AG10803 (cell line): ENCODE data around the gene LRRIQ1.

Experiments used
- DNase-seq: peaks from one replicate; pipeline ENCODE4 v3.0.0; 2010; ENCODE audit warnings: low read depth
- H3K4me3 ChIP-seq: 2 replicates; pipeline ENCODE4 v1.5.1; 2011; ENCODE audit warnings: mild to moderate bottlenecking, low read length, control low read depth
- CTCF ChIP-seq: conservative IDR thresholded peaks from 2 replicates; pipeline ENCODE4 v1.5.1; 2011; ENCODE audit warnings: mild to moderate bottlenecking, low read length, control low read depth, inconsistent platforms

Gene LRRIQ1

GRCh38 chr12:85017618-85018017, 18.5 kb upstream of the LRRIQ1 start:
- DNase-seq = no peak
- TF ChIP-seq CTCF = no peak
- no peak overlapping the region for H3K4me3 ChIP-seq

- TF ChIP-seq CTCF = no peak
- H3K4me3 ChIP-seq = no peak overlapping the region
- no peak for DNase-seq
Observed at GRCh38 chr12:85018098-85018497, 18.1 kb upstream of the LRRIQ1 start.

GRCh38 chr12:85029456-85029855, 6.7 kb upstream of the LRRIQ1 start:
- DNase-seq = peak; percentile 36
- no peak overlapping the region for H3K4me3 ChIP-seq
- TF ChIP-seq CTCF = peak; percentile 60

- peak overlapping the region; percentile 70 for H3K4me3 ChIP-seq
- TF ChIP-seq CTCF = no peak
- no peak for DNase-seq
Observed at GRCh38 chr12:85036733-85037132, 582 bp downstream of the LRRIQ1 start.

GRCh38 chr12:85041395-85041794, 5.2 kb downstream of the LRRIQ1 start:
- no peak overlapping the region for H3K4me3 ChIP-seq
- DNase-seq = no peak
- no peak for TF ChIP-seq CTCF

- H3K4me3 ChIP-seq = no peak overlapping the region
- no peak for TF ChIP-seq CTCF
- no peak for DNase-seq
Observed at GRCh38 chr12:85043829-85044228, 7.7 kb downstream of the LRRIQ1 start.

GRCh38 chr12:85057370-85057963, 21.3 kb downstream of the LRRIQ1 start:
- peak; percentile 88 for TF ChIP-seq CTCF
- H3K4me3 ChIP-seq = no peak overlapping the region
- peak; percentile 53 for DNase-seq
